ENCODE measurements around the gene CACNA1B.

Gene CACNA1B

GRCh38 chr9:137892424-137893191, 15.0 kb downstream of the CACNA1B start:
- H3K27ac ChIP-seq (replicated peaks), result no peak overlapping the region
- no peaks in the 10 kb centered on the region for H3K27me3 ChIP-seq (ENCODE audit: insufficient read depth, poor library complexity, severe bottlenecking)
- TF ChIP-seq POLR2AphosphoS5 (IDR thresholded peaks at IDR 0.05; ENCODE audit: low read depth), result no peak
- no peak for TF ChIP-seq GABPA (IDR thresholded peaks at IDR 0.05; ENCODE audit: low read depth)
- TF ChIP-seq REST (IDR thresholded peaks at IDR 0.05; ENCODE audit: insufficient replicate concordance, low read depth), result no peak
- TF ChIP-seq, protein P1, sequence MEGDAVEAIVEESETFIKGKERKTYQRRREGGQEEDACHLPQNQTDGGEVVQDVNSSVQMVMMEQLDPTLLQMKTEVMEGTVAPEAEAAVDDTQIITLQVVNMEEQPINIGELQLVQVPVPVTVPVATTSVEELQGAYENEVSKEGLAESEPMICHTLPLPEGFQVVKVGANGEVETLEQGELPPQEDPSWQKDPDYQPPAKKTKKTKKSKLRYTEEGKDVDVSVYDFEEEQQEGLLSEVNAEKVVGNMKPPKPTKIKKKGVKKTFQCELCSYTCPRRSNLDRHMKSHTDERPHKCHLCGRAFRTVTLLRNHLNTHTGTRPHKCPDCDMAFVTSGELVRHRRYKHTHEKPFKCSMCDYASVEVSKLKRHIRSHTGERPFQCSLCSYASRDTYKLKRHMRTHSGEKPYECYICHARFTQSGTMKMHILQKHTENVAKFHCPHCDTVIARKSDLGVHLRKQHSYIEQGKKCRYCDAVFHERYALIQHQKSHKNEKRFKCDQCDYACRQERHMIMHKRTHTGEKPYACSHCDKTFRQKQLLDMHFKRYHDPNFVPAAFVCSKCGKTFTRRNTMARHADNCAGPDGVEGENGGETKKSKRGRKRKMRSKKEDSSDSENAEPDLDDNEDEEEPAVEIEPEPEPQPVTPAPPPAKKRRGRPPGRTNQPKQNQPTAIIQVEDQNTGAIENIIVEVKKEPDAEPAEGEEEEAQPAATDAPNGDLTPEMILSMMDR (IDR thresholded peaks at IDR 0.05; ENCODE audit: insufficient read depth, low read length), result no peak
- TF ChIP-seq SPI1 (IDR thresholded peaks at IDR 0.05; ENCODE audit: borderline replicate concordance, low read depth), result no peak
- no peak for DNase-seq (ENCODE audit: low read depth in 1 of 2, low spot score in 1 of 2)
- H3K4me3 ChIP-seq (replicated peaks; ENCODE audit: insufficient read depth, low read length), result no peak overlapping the region

- no peak for TF ChIP-seq SPI1 (IDR thresholded peaks at IDR 0.05; ENCODE audit: borderline replicate concordance, low read depth)
- no peak for TF ChIP-seq REST (IDR thresholded peaks at IDR 0.05; ENCODE audit: insufficient replicate concordance, low read depth)
- no peak for TF ChIP-seq POLR2AphosphoS5 (IDR thresholded peaks at IDR 0.05; ENCODE audit: low read depth)
- TF ChIP-seq GABPA (IDR thresholded peaks at IDR 0.05; ENCODE audit: low read depth), result no peak
- TF ChIP-seq, protein P1 (IDR thresholded peaks at IDR 0.05; ENCODE audit: insufficient read depth, low read length), result no peak
- H3K27me3 ChIP-seq (ENCODE audit: insufficient read depth, poor library complexity, severe bottlenecking), result no peaks in the 10 kb centered on the region
- no peak for DNase-seq (ENCODE audit: low read depth in 1 of 2, low spot score in 1 of 2)
- H3K4me3 ChIP-seq (replicated peaks; ENCODE audit: insufficient read depth, low read length), result no peak overlapping the region
- no peak overlapping the region for H3K27ac ChIP-seq (replicated peaks)
These were observed 16.1 kb downstream of the CACNA1B start for GRCh38 chr9:137893670-137894069.

- Histone ChIP-seq H3K27ac (replicated peaks) (no peak overlapping the region), H3K4me3 (replicated peaks; ENCODE audit: insufficient read depth, low read length) (no peak overlapping the region), H3K27me3 (ENCODE audit: insufficient read depth, poor library complexity, severe bottlenecking) (no peaks in the 10 kb centered on the region)
- no peak for DNase-seq (ENCODE audit: low read depth in 1 of 2, low spot score in 1 of 2)
- no peak for TF ChIP-seq SPI1 (IDR thresholded peaks at IDR 0.05; ENCODE audit: borderline replicate concordance, low read depth)
- TF ChIP-seq, protein P1 (IDR thresholded peaks at IDR 0.05; ENCODE audit: insufficient read depth, low read length), result no peak
- no peak for TF ChIP-seq GABPA (IDR thresholded peaks at IDR 0.05; ENCODE audit: low read depth)
- no peak for TF ChIP-seq REST (IDR thresholded peaks at IDR 0.05; ENCODE audit: insufficient replicate concordance, low read depth)
- TF ChIP-seq POLR2AphosphoS5 (IDR thresholded peaks at IDR 0.05; ENCODE audit: low read depth), result no peak
These were observed 22.2 kb downstream of the CACNA1B start for GRCh38 chr9:137899551-137900360.
